ENCODE results near the gene ZCCHC4.

DNA sequence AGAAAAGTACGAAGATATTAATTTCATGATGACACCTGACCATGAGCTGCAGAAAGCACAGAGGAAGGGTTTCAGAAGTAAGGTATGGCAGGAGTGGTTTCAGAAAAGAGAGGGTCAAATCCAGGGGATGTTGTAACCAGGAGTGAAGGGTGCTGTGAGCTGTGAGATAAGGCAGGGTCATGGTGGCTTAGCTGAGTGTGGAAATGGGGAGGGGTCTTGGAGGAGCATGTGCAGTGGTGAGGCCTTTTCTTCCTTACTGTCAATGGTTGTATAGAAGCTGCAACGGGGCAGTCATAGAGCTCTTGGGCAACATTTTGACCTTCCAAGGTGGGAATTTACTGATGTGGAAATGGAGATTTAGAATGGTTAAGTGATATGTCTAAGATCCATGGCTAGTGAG, 67.0 kb downstream of the ZCCHC4 start:
- TF ChIP-seq, protein P1, sequence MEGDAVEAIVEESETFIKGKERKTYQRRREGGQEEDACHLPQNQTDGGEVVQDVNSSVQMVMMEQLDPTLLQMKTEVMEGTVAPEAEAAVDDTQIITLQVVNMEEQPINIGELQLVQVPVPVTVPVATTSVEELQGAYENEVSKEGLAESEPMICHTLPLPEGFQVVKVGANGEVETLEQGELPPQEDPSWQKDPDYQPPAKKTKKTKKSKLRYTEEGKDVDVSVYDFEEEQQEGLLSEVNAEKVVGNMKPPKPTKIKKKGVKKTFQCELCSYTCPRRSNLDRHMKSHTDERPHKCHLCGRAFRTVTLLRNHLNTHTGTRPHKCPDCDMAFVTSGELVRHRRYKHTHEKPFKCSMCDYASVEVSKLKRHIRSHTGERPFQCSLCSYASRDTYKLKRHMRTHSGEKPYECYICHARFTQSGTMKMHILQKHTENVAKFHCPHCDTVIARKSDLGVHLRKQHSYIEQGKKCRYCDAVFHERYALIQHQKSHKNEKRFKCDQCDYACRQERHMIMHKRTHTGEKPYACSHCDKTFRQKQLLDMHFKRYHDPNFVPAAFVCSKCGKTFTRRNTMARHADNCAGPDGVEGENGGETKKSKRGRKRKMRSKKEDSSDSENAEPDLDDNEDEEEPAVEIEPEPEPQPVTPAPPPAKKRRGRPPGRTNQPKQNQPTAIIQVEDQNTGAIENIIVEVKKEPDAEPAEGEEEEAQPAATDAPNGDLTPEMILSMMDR (IDR thresholded peaks at IDR 0.05; ENCODE audit: low read length): no peak
- TF ChIP-seq EZH2 (optimal IDR thresholded peaks at IDR 0.05; ENCODE audit: low read depth, low read length): no peak

Measured in MM.1S (cell line).